ENCODE results near the gene CLK1. TPM values are rescaled to one million over a fixed set of nuclear protein-coding genes. Genes with fewer than 3 reads are reported as not detected.
A peak's percentile ranks its signal among the peaks of the same experiment; 100 is the strongest.

The CLK1 gene
- total RNA-seq, 1 experiment from 2014 or later, result 46.8 TPM

GRCh38 chr2:200829258-200829655 is 35.2 kb downstream of the CLK1 start:
- Histone ChIP-seq H3K23ac (ENCODE audit: insufficient read length, low read depth, low read length) (no peak overlapping the region), H4K20me1 (ENCODE audit: control insufficient read depth, insufficient read depth, insufficient read length) (no peaks in the 10 kb centered on the region), H3K14ac (ENCODE audit: insufficient read depth, low read length) (no peak overlapping the region), H3K18ac (ENCODE audit: insufficient read length, low read depth, low read length) (no peak overlapping the region), H3K79me2 (ENCODE audit: insufficient read depth, low read length) (no peaks in the 10 kb centered on the region), H2BK12ac (ENCODE audit: insufficient read length, low read depth, low read length) (no peak overlapping the region), H3K4ac (ENCODE audit: low read depth, low read length) (no peak overlapping the region), H3T11ph (ENCODE audit: low read length) (no peak overlapping the region), H4K8ac (replicated peaks; ENCODE audit: insufficient read length, low read depth, low read length) (no peak overlapping the region), H3K23me2 (ENCODE audit: insufficient read length, low read depth, low read length, poor library complexity, severe bottlenecking) (no peaks in the 10 kb centered on the region), H3K4me1 (ENCODE audit: insufficient read depth, low read length) (no peaks in the 10 kb centered on the region), H3K9me3 (ENCODE audit: control insufficient read depth, low read depth, low read length) (no peaks in the 10 kb centered on the region), H2BK120ac (ENCODE audit: low read depth, low read length, poor library complexity, severe bottlenecking) (no peak overlapping the region), H2BK5ac (ENCODE audit: insufficient read length, low read length) (no peak overlapping the region), H2AK5ac (ENCODE audit: insufficient read length, low read length) (no peak overlapping the region), H2BK20ac (ENCODE audit: low read depth, low read length, poor library complexity, severe bottlenecking) (no peak overlapping the region), H4K5ac (ENCODE audit: insufficient read length, low read depth, low read length) (no peak overlapping the region), H3K56ac (ENCODE audit: insufficient read length, low read depth, low read length) (no peak overlapping the region), H3K27ac (ENCODE audit: insufficient read length, low read depth, low read length) (no peak overlapping the region), H3K79me1 (ENCODE audit: insufficient read depth, low read depth, low read length, poor library complexity, severe bottlenecking) (no peaks in the 10 kb centered on the region), H2BK15ac (ENCODE audit: low read depth, low read length) (no peak overlapping the region), H3K4me2 (ENCODE audit: insufficient read depth, insufficient read length, low read length) (no peak overlapping the region), H3K9ac (ENCODE audit: extremely low read depth, insufficient read length, low read length) (no peak overlapping the region), H2AFZ (ENCODE audit: low read length) (no peak overlapping the region), H4K91ac (ENCODE audit: insufficient read length, low read depth, low read length) (no peak overlapping the region), H3K27me3 (ENCODE audit: insufficient read depth, low read length) (no peaks in the 10 kb centered on the region)
- no CpG with 5 or more reads among the region's 2 CpGs for WGBS (ENCODE audit: extremely low coverage, insufficient read length, low lambda C conversion rate)
- Mint-ChIP-seq H3K4me3 (no peak overlapping the region), H3K27me3 (ENCODE audit: low read depth) (no peaks in the 10 kb centered on the region), H3K9me3 (no peaks in the 10 kb centered on the region), H3K4me1 (peaks cover 0 to 5% of the 10 kb centered on the region in 2 experiments; a peak in 2 of 4 replicates), H3K36me3 (ENCODE audit: insufficient read depth in 1 of 3, low read depth in 3 of 3) (peaks cover 0 to 4% (median 3%) of the 10 kb centered on the region in 3 experiments; a peak in 5 of 7 replicates), H3K27ac (peak overlapping the region in 1 of 3 experiments; percentile 16; a peak in 2 of 7 replicates)
- DNase-seq, result peak; percentile 49
- TF ChIP-seq CTCF (conservative IDR thresholded peaks at IDR 0.05), result no peak

Measured in H9 (cell line).